Vagina (tissue), 2 donors: Measurements from ENCODE around the gene STH.

Experiments
- CTCF ChIP-seq, 3 experiments: fragments of 450-650 bp in 2 of 3; fragments of 200-600 bp in 1 of 3; sonication (generic) in 1 of 3; IDR thresholded peaks; one replicate each; pipeline ENCODE4 v1.5.1; 2017 to 2019; ENCODE audit warnings: antibody characterized with exemption in 3 of 3, mild to moderate bottlenecking in 2 of 3, moderate library complexity in 2 of 3
- POLR2A ChIP-seq, 2 donors: fragments of 450-650 bp; IDR thresholded peaks; one replicate each; pipeline ENCODE4 v1.6.1; 2017; ENCODE audit warnings: antibody characterized with exemption in 2 of 2, mild to moderate bottlenecking in 2 of 2, moderate library complexity in 2 of 2

GRCh38 chr17:46030752-46031151 lies 31.7 kb downstream of the STH start:
- TF ChIP-seq POLR2A (IDR thresholded peaks at IDR 0.05) (no peak), CTCF (IDR thresholded peaks at IDR 0.05) (no peak)
